Measurements from ENCODE around the gene SETD7. TPM values are rescaled to one million over a fixed set of nuclear protein-coding genes. Genes with fewer than 3 reads are reported as not detected.

SETD7 gene
- total and polyA plus RNA-seq, 2 of the 8 experiments (the other 6 are each of a cell fraction or from before 2014, with no cell fraction given): 1.5 to 4.6 TPM

GRCh38 chr4:139481465-139481864, 74.6 kb downstream of the SETD7 start (continued):
- no peak for TF ChIP-seq CHD7 (IDR thresholded peaks at IDR 0.05; ENCODE audit: insufficient replicate concordance, low read length)
- TF ChIP-seq ATF2 (IDR thresholded peaks at IDR 0.05; ENCODE audit: low read length): no peak
- no peak for TF ChIP-seq TBP (IDR thresholded peaks at IDR 0.05; ENCODE audit: low read depth, low read length)
- TF ChIP-seq KDM5A (IDR thresholded peaks at IDR 0.05; ENCODE audit: low read length): no peak
- no peak for TF ChIP-seq BRCA1 (IDR thresholded peaks at IDR 0.05; ENCODE audit: low read depth, low read length)
- no peak for TF ChIP-seq CTCF (IDR thresholded peaks at IDR 0.05; ENCODE audit: control extremely low read depth in 1 of 3, insufficient read depth in 1 of 3, low read depth in 1 of 3, low read length in 3 of 3)
- TF ChIP-seq RFX5 (IDR thresholded peaks at IDR 0.05; ENCODE audit: borderline replicate concordance, low read depth, low read length): no peak

Data from H1 (cell line).